Loucy (cell line): ENCODE measurements around the gene TSPAN8.
A peak's percentile ranks its signal among the peaks of the same experiment; 100 is the strongest.

ENCODE experiments used
- H2AFZ ChIP-seq: fragments of 200-600 bp; sonication (generic); 2 replicates; pipeline ENCODE4 v1.6.0; 2016; ENCODE audit warnings: antibody characterized with exemption, mild to moderate bottlenecking, low read length, moderate library complexity
- H3F3A ChIP-seq: fragments of 200-600 bp; 2 replicates; pipeline ENCODE4 v1.6.0; 2016; ENCODE audit warnings: antibody characterized with exemption, low read depth, mild to moderate bottlenecking
- H3K27me3 ChIP-seq: fragments of 200-600 bp; sonication (generic); 2 replicates; pipeline ENCODE4 v1.6.1; 2014; ENCODE audit warnings: low read length, mild to moderate bottlenecking; ENCODE audit not compliant: insufficient read depth, poor library complexity, severe bottlenecking
- H3K36me3 ChIP-seq: fragments of 200-600 bp; sonication (generic); 2 replicates; pipeline ENCODE4 v1.6.1; 2016; ENCODE audit warnings: low read length; ENCODE audit not compliant: insufficient read depth
- H3K4me1 ChIP-seq: fragments of 200-600 bp; sonication (generic); 2 replicates; pipeline ENCODE4 v1.5.1; 2014; ENCODE audit warnings: low read length, mild to moderate bottlenecking; ENCODE audit not compliant: insufficient read depth, poor library complexity, severe bottlenecking
- H3K4me2 ChIP-seq: fragments of 200-600 bp; sonication (generic); 2 replicates; pipeline ENCODE4 v1.6.0; 2014; ENCODE audit warnings: antibody characterized with exemption, low read length, low read depth, mild to moderate bottlenecking; ENCODE audit not compliant: poor library complexity, severe bottlenecking
- H3K4me3 ChIP-seq: fragments of 200-600 bp; sonication (generic); 2 replicates; pipeline ENCODE4 v1.5.1; 2014; ENCODE audit warnings: low read length, mild to moderate bottlenecking, mixed read lengths; ENCODE audit not compliant: poor library complexity, severe bottlenecking
- H3K79me2 ChIP-seq: fragments of 200-600 bp; sonication (generic); 2 replicates; pipeline ENCODE4 v1.6.1; 2014; ENCODE audit warnings: low read length; ENCODE audit not compliant: insufficient read depth
- H3K9ac ChIP-seq: fragments of 200-600 bp; sonication (generic); 2 replicates; pipeline ENCODE4 v1.6.0; 2014; ENCODE audit warnings: mild to moderate bottlenecking, low read depth, low read length, moderate library complexity; ENCODE audit not compliant: poor library complexity, severe bottlenecking
- H3K9me2 ChIP-seq: fragments of 200-600 bp; sonication (generic); replicated peaks from 2 replicates; pipeline ENCODE4 v1.6.1; 2016; ENCODE audit warnings: low read depth, low read length, mixed read lengths
- H3K9me3 ChIP-seq: fragments of 200-600 bp; sonication (generic); 2 replicates; pipeline ENCODE4 v1.6.1; 2014; ENCODE audit warnings: mild to moderate bottlenecking, antibody characterized with exemption, low read length, low read depth; ENCODE audit not compliant: insufficient read depth
- H4K20me1 ChIP-seq: fragments of 200-600 bp; sonication (generic); 2 replicates; pipeline ENCODE4 v1.6.0; 2014; ENCODE audit warnings: antibody characterized with exemption, low read length, mild to moderate bottlenecking; ENCODE audit not compliant: insufficient read depth, poor library complexity, severe bottlenecking
- CTCF ChIP-seq: fragments of 200-600 bp; sonication (generic); conservative IDR thresholded peaks from 2 replicates; pipeline ENCODE4 v1.5.1; 2014; ENCODE audit warnings: mild to moderate bottlenecking, antibody characterized with exemption, low read length
- EZH2phosphoT487 ChIP-seq: fragments of 200-600 bp; IDR thresholded peaks from 2 replicates; pipeline ENCODE4 v1.6.1; 2018; ENCODE audit warnings: antibody characterized with exemption, mild to moderate bottlenecking, moderate library complexity, borderline replicate concordance

The TSPAN8 gene

GRCh38 chr12:71139153-71139735 lies 18.6 kb downstream of the TSPAN8 start:
- Histone ChIP-seq H4K20me1 (no peaks in the 10 kb centered on the region), H3K4me3 (no peak overlapping the region), H3K36me3 (no peaks in the 10 kb centered on the region), H3K4me1 (peaks cover 43% of the 10 kb centered on the region), H3K4me2 (no peak overlapping the region), H3K9ac (no peak overlapping the region), H3K79me2 (no peaks in the 10 kb centered on the region), H3K27me3 (no peaks in the 10 kb centered on the region), H3F3A (no peaks in the 10 kb centered on the region), H3K9me2 (no peaks in the 10 kb centered on the region), H3K9me3 (no peaks in the 10 kb centered on the region), H2AFZ (no peak overlapping the region)
- TF ChIP-seq EZH2phosphoT487: no peak
- no peak for TF ChIP-seq CTCF

GRCh38 chr12:71138011-71138410 lies 19.8 kb downstream of the TSPAN8 start:
- H2AFZ ChIP-seq: no peak overlapping the region
- H3K4me1 ChIP-seq: peaks cover 47% of the 10 kb centered on the region
- H3K27me3 ChIP-seq: no peaks in the 10 kb centered on the region
- H3K4me2 ChIP-seq: no peak overlapping the region
- no peaks in the 10 kb centered on the region for H3K36me3 ChIP-seq
- no peaks in the 10 kb centered on the region for H4K20me1 ChIP-seq
- H3K4me3 ChIP-seq: no peak overlapping the region
- H3K9me2 ChIP-seq: no peaks in the 10 kb centered on the region
- H3K9me3 ChIP-seq: no peaks in the 10 kb centered on the region
- no peak for TF ChIP-seq EZH2phosphoT487
- TF ChIP-seq CTCF: peak; percentile 55
- H3K79me2 ChIP-seq: no peaks in the 10 kb centered on the region
- H3F3A ChIP-seq: no peaks in the 10 kb centered on the region
- no peak overlapping the region for H3K9ac ChIP-seq

GRCh38 chr12:71135812-71136176 lies 22.0 kb downstream of the TSPAN8 start:
- peak overlapping the region; percentile 56 for H2AFZ ChIP-seq
- peaks cover 35% of the 10 kb centered on the region for H3K4me1 ChIP-seq
- H3K4me3 ChIP-seq: peak overlapping the region; percentile 60
- no peaks in the 10 kb centered on the region for H3K27me3 ChIP-seq
- no peaks in the 10 kb centered on the region for H3K9me3 ChIP-seq
- no peaks in the 10 kb centered on the region for H3K9me2 ChIP-seq
- H3K9ac ChIP-seq: peak overlapping the region; percentile 41
- no peaks in the 10 kb centered on the region for H3F3A ChIP-seq
- TF ChIP-seq CTCF: no peak
- TF ChIP-seq EZH2phosphoT487: no peak
- H3K4me2 ChIP-seq: peak overlapping the region; percentile 76
- H3K79me2 ChIP-seq: no peaks in the 10 kb centered on the region
- H3K36me3 ChIP-seq: no peaks in the 10 kb centered on the region
- H4K20me1 ChIP-seq: no peaks in the 10 kb centered on the region
